Measurements from ENCODE around the gene MEF2A.

MEF2A gene

GRCh38 chr15:99605990-99606389 is 40.2 kb downstream of the MEF2A start:
- Histone ChIP-seq H3K9me3 (no peaks in the 10 kb centered on the region), H3K27ac (no peak overlapping the region), H3K27me3 (no peaks in the 10 kb centered on the region), H3K4me1 (peaks cover 0 to 53% (median 5%) of the 10 kb centered on the region in 4 donors), H3K36me3 (no peaks in the 10 kb centered on the region), H3K4me3 (no peak overlapping the region)
- intact Hi-C loops (cut with DNase I; ENCODE audit: low total_unique reads), result no loop called here
- no peak for TF ChIP-seq CTCF (IDR thresholded peaks at IDR 0.05)
- no peak for DNase-seq

GRCh38 chr15:99606646-99607045 is 40.9 kb downstream of the MEF2A start:
- Histone ChIP-seq H3K36me3 (no peaks in the 10 kb centered on the region), H3K4me1 (peaks cover 0 to 52% (median 5%) of the 10 kb centered on the region in 4 donors), H3K4me3 (no peak overlapping the region), H3K9me3 (no peaks in the 10 kb centered on the region), H3K27ac (no peak overlapping the region), H3K27me3 (no peaks in the 10 kb centered on the region)
- DNase-seq, result no peak
- intact Hi-C loops (cut with DNase I; ENCODE audit: low total_unique reads), result no loop called here
- TF ChIP-seq CTCF (IDR thresholded peaks at IDR 0.05), result no peak

- intact Hi-C loops (cut with DNase I; ENCODE audit: low total_unique reads), result no loop called here
- TF ChIP-seq CTCF (IDR thresholded peaks at IDR 0.05), result no peak
- Histone ChIP-seq H3K4me3 (no peak overlapping the region), H3K9me3 (no peaks in the 10 kb centered on the region), H3K4me1 (peaks cover 0 to 54% (median 19%) of the 10 kb centered on the region in 4 donors), H3K27me3 (no peaks in the 10 kb centered on the region), H3K27ac (peak overlapping the region in 1 of 2 donors; percentile 25), H3K36me3 (no peaks in the 10 kb centered on the region)
- no peak for DNase-seq
These were observed 47.7 kb downstream of the MEF2A start for GRCh38 chr15:99613481-99613880.

- TF ChIP-seq CTCF (IDR thresholded peaks at IDR 0.05), result no peak
- H3K27ac ChIP-seq, result peak overlapping the region; percentile 12 to 25
- H3K36me3 ChIP-seq, result no peaks in the 10 kb centered on the region
- no peak overlapping the region for H3K4me3 ChIP-seq
- intact Hi-C loops (cut with DNase I; ENCODE audit: low total_unique reads), result no loop called here
- H3K9me3 ChIP-seq, result no peaks in the 10 kb centered on the region
- H3K27me3 ChIP-seq, result no peaks in the 10 kb centered on the region
- DNase-seq, result no peak
- peaks cover 0 to 54% (median 22%) of the 10 kb centered on the region in 4 donors for H3K4me1 ChIP-seq
These were observed 48.3 kb downstream of the MEF2A start for GRCh38 chr15:99613887-99614647.

- no peaks in the 10 kb centered on the region for H3K36me3 ChIP-seq
- H3K27ac ChIP-seq, result peak overlapping the region; percentile 12 to 25
- DNase-seq, result no peak
- no peaks in the 10 kb centered on the region for H3K9me3 ChIP-seq
- H3K4me1 ChIP-seq, result peaks cover 0 to 61% (median 23%) of the 10 kb centered on the region in 4 donors
- H3K27me3 ChIP-seq, result no peaks in the 10 kb centered on the region
- no peak overlapping the region for H3K4me3 ChIP-seq
- TF ChIP-seq CTCF (IDR thresholded peaks at IDR 0.05), result no peak
- intact Hi-C loops (cut with DNase I; ENCODE audit: low total_unique reads), result no loop called here
These were observed 49.0 kb downstream of the MEF2A start for GRCh38 chr15:99614749-99615288.
